Activated CD8-positive, alpha-beta T cell treated with anti-CD3 and anti-CD28 coated beads for 36 hours (primary cell): Measurements from ENCODE around the gene INPP5A. TPM values are rescaled to one million over a fixed set of nuclear protein-coding genes. Genes with fewer than 3 reads are reported as not detected.
A peak's percentile ranks its signal among the peaks of the same experiment; 100 is the strongest.

ENCODE experiments used
- ATAC-seq: fragments of 200-7000 bp; cut with Tn5 transposase; one replicate; pipeline ENCODE4 v1.10.0; 2021; ENCODE audit warnings: mild to moderate bottlenecking, moderate library complexity
- CTCF ChIA-PET: fragments of 350-600 bp; sonication (Branson Sonifier 250); formaldehyde crosslinking; loops from one replicate; lab custom pipeline; 2021; ENCODE audit warnings: antibody characterized with exemption; lab: Charles Lee
- POLR2A ChIA-PET: fragments of 350-600 bp; sonication (Branson Sonifier 250); formaldehyde crosslinking; loops from one replicate; lab custom pipeline; 2021; ENCODE audit warnings: antibody characterized with exemption; lab: Charles Lee
- DNase-seq: peaks from one replicate; pipeline ENCODE4 v3.0.0-alpha.2; 2020
- H3K27ac Mint-ChIP-seq: one replicate; pipeline ENCODE4 v1.8.0; 2021; ENCODE audit warnings: mild to moderate bottlenecking, mixed read lengths
- H3K27me3 Mint-ChIP-seq: one replicate; pipeline ENCODE4 v1.8.0; 2021; ENCODE audit warnings: mixed read lengths
- H3K36me3 Mint-ChIP-seq: one replicate; pipeline ENCODE4 v1.8.0; 2021; ENCODE audit warnings: low read depth, mixed read lengths
- H3K4me1 Mint-ChIP-seq: one replicate; pipeline ENCODE4 v1.8.0; 2021; ENCODE audit warnings: low read depth, mixed read lengths
- H3K4me3 Mint-ChIP-seq: one replicate; pipeline ENCODE4 v1.8.0; 2021; ENCODE audit warnings: mild to moderate bottlenecking, moderate library complexity, mixed read lengths
- H3K9me3 Mint-ChIP-seq: one replicate; pipeline ENCODE4 v1.8.0; 2021; ENCODE audit warnings: mixed read lengths
- intact Hi-C: fragments of 100-400 bp; cut with micrococcal nuclease; formaldehyde crosslinking; loops from one replicate; pipeline ENCODE4 v1.10.0; 2022
- total RNA-seq, 2 experiments: library from RNA; stranded (reverse); gene quantifications; one replicate each; pipeline ENCODE4 v1.2.3, GENCODE V29; 2021
- TF ChIP-seq, protein P1 (sequence below): fragments of 200-600 bp; IDR thresholded peaks from one replicate; pipeline ENCODE4 v1.8.0; 2022; ENCODE audit warnings: antibody characterized with exemption, mild to moderate bottlenecking

INPP5A gene
- total RNA-seq, 2 experiments from 2014 or later = 9.6 to 10.4 TPM

DNA sequence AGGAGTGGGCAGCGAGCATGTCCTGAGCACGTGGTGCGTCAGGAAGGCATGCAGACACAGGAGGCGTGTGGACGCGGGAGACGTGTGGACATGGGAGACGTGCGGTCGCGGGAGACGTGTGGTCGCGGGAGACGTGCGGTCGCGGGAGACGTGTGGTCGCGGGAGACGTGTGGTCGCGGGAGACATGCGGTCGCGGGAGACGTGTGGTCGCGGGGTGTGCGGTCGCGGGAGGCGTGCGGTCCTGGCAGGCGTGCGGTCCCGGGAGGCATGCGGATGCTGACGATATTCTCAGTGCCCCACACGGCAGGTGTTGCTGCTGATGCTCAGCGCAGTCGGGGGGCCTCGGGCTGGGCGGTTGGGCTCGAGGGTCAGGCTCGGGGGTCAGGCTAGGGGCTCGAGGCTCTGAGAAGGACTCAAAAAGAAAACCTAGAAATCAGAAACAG, 154.1 kb downstream of the INPP5A start:
- ChIA-PET CTCF (no interaction called here), POLR2A (no interaction called here)
- Mint-ChIP-seq H3K9me3 (no peaks in the 10 kb centered on the region), H3K27ac (no peak overlapping the region), H3K4me1 (peaks cover 6% of the 10 kb centered on the region), H3K27me3 (no peaks in the 10 kb centered on the region), H3K36me3 (peaks cover 10% of the 10 kb centered on the region), H3K4me3 (no peak overlapping the region)
- ATAC-seq = no peak
- TF ChIP-seq, protein P1, sequence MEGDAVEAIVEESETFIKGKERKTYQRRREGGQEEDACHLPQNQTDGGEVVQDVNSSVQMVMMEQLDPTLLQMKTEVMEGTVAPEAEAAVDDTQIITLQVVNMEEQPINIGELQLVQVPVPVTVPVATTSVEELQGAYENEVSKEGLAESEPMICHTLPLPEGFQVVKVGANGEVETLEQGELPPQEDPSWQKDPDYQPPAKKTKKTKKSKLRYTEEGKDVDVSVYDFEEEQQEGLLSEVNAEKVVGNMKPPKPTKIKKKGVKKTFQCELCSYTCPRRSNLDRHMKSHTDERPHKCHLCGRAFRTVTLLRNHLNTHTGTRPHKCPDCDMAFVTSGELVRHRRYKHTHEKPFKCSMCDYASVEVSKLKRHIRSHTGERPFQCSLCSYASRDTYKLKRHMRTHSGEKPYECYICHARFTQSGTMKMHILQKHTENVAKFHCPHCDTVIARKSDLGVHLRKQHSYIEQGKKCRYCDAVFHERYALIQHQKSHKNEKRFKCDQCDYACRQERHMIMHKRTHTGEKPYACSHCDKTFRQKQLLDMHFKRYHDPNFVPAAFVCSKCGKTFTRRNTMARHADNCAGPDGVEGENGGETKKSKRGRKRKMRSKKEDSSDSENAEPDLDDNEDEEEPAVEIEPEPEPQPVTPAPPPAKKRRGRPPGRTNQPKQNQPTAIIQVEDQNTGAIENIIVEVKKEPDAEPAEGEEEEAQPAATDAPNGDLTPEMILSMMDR = no peak
- intact Hi-C loops = no loop called here
- DNase-seq = no peak

DNA sequence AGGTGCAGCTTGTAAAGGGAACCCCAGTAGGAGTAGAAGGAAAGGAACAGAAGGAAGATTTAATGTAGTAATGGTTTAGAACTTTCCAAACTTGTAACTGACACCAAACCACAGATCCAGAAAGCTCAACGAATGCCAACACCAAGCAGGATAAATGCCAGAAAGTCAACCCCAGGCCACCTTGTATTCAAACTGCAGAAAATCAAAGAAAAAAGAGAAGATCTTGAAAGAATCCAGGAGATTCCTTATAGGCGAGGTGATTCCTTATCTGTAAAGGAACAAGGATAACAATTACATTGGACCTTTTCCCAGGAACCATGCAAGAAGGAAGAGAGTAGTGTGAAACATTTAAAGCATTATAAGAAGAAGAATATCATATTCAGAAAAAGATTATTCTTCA, 154.7 kb downstream of the INPP5A start:
- intact Hi-C loops = no loop called here
- ATAC-seq (no peak), DNase-seq (no peak)
- Mint-ChIP-seq H3K27ac (no peak overlapping the region), H3K9me3 (no peaks in the 10 kb centered on the region), H3K4me3 (no peak overlapping the region), H3K27me3 (no peaks in the 10 kb centered on the region), H3K4me1 (peaks cover 6% of the 10 kb centered on the region), H3K36me3 (peaks cover 12% of the 10 kb centered on the region)
- CTCF ChIA-PET = no interaction called here
- TF ChIP-seq, protein P1 = no peak
- POLR2A ChIA-PET = no interaction called here

DNA sequence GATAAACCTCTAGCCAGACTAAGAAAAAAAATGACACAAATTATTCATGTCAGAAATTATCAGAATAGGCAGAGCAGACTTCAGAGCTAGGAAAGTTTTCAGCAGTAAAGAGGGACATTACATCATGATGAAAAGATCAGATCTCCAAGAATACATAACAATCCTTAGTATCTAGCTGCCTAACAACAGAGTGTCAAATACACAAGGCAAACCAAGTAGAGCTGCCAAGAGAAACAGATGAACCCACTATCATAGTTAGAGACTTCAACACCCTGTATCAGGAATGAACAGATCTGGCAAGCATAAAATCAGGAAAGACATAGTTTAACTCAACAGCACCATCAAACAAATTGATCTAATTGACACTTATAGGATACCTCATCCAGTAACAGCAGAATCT, 156.1 kb downstream of the INPP5A start:
- Mint-ChIP-seq H3K27me3 (no peaks in the 10 kb centered on the region), H3K36me3 (peaks cover 14% of the 10 kb centered on the region), H3K4me1 (peaks cover 6% of the 10 kb centered on the region), H3K4me3 (no peak overlapping the region), H3K9me3 (no peaks in the 10 kb centered on the region), H3K27ac (no peak overlapping the region)
- ChIA-PET POLR2A (no interaction called here), CTCF (interaction anchor here (1.6 to 3.7 kb wide), 2 partner anchors 15 to 39 kb away, joined by 4 to 13 read pairs; no protein-coding TSS in a partner anchor)
- TF ChIP-seq, protein P1 = no peak
- ATAC-seq = no peak
- DNase-seq = no peak
- intact Hi-C loops = no loop called here

DNA sequence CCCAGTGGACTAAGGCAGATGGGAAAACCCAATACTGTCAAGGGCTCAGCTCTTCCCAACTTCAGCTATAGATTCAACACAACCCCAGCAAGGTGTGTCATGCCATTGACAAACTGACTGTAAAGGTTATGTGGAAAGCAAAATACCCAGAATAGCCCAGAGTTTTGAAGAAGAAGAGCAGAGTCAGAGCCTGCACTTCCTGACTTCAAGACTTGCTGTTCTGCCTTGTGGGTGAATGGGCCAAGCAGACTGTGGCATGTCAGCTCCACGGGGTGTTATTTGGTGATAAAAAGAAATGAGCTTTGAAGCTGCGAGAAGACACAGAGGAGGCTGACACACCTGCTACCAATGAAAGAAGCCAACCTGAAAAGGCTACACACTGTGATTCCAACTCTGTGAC, 158.6 kb downstream of the INPP5A start:
- Mint-ChIP-seq H3K27me3 (no peaks in the 10 kb centered on the region), H3K4me3 (no peak overlapping the region), H3K36me3 (peaks cover 14% of the 10 kb centered on the region), H3K9me3 (no peaks in the 10 kb centered on the region), H3K4me1 (peaks cover 6% of the 10 kb centered on the region), H3K27ac (no peak overlapping the region)
- TF ChIP-seq, protein P1 = no peak
- DNase-seq (peak; percentile 28), ATAC-seq (peak; percentile 94)
- intact Hi-C loops = no loop called here
- ChIA-PET CTCF (interaction anchor here (3.7 kb wide), 1 partner anchor 41 kb away, joined by 13 read pairs; no protein-coding TSS in a partner anchor), POLR2A (no interaction called here)

DNA sequence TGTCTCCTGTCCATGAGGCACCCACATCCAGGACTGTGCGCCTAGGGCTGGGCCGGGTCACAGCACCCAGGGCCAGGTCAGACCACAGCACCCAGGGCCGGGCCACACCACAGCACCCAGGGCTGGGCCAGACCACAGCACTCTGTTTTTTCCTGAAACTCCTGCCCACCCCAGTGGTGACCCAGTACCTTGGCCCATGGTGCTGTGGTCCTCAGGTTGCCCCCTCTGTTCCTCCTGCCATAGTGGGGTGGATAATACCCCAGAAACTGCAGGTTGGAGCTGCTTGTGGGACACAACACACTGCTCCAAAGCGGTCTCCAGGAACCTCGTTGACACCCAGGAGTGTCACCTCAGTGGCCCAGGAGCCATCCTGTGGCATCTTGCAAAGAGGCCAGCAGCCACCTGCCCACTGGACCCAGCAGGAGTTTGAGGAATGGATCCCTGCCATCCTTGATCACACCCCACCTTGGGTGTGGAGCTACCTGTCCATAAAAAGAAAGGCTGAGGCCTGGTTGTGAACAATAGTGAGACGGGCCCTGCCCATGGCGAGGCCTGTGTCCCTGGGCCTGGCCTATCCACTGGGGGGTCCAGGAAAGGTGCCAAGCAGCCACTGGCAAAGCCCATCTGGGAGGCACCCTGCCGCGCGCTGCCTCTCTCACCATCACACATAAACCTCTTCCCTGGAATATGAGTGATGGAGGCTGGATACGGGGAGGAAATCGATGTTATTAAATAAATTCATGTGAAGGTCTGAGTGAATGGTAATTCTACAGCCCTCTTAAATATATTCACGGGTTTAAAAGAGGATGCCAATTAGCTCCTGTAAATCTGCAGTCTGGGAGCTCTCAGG, 159.4 kb downstream of the INPP5A start:
- ChIA-PET POLR2A (no interaction called here), CTCF (interaction anchor here (3.7 kb wide), 1 partner anchor 42 kb away, joined by 13 read pairs; no protein-coding TSS in a partner anchor)
- Mint-ChIP-seq H3K4me3 (no peak overlapping the region), H3K27me3 (no peaks in the 10 kb centered on the region), H3K9me3 (no peaks in the 10 kb centered on the region), H3K27ac (no peak overlapping the region), H3K4me1 (peaks cover 6% of the 10 kb centered on the region), H3K36me3 (peaks cover 10% of the 10 kb centered on the region)
- DNase-seq (no peak), ATAC-seq (no peak)
- TF ChIP-seq, protein P1 = no peak
- intact Hi-C loops = no loop called here
